Vagina (tissue), 2 donors: ENCODE measurements around the gene MS4A6A.

Source experiments
- CTCF ChIP-seq, 3 experiments: fragments of 450-650 bp in 2 of 3; fragments of 200-600 bp in 1 of 3; sonication (generic) in 1 of 3; IDR thresholded peaks; one replicate each; pipeline ENCODE4 v1.5.1; 2017 to 2019; ENCODE audit warnings: antibody characterized with exemption in 3 of 3, mild to moderate bottlenecking in 2 of 3, moderate library complexity in 2 of 3
- POLR2A ChIP-seq, 2 donors: fragments of 450-650 bp; IDR thresholded peaks; one replicate each; pipeline ENCODE4 v1.6.1; 2017; ENCODE audit warnings: antibody characterized with exemption in 2 of 2, mild to moderate bottlenecking in 2 of 2, moderate library complexity in 2 of 2
- POLR2AphosphoS5 ChIP-seq, 2 donors: sonication (generic); formaldehyde crosslinking; IDR thresholded peaks; one replicate each; pipeline ENCODE4 v1.9.0; 2017; ENCODE audit warnings: antibody characterized with exemption in 2 of 2, mild to moderate bottlenecking in 2 of 2, low read depth in 1 of 2; ENCODE audit not compliant: insufficient read depth in 1 of 2

- TF ChIP-seq CTCF (IDR thresholded peaks at IDR 0.05) (no peak), POLR2AphosphoS5 (IDR thresholded peaks at IDR 0.05; ENCODE audit: insufficient read depth in 1 of 2, low read depth in 1 of 2) (no peak), POLR2A (IDR thresholded peaks at IDR 0.05) (no peak)
Measured at GRCh38 chr11:60222141-60222540, 39.3 kb upstream of the MS4A6A start.
